ENCODE results near the gene MSI1. TPM values are rescaled to one million over a fixed set of nuclear protein-coding genes. Genes with fewer than 3 reads are reported as not detected.

Gene MSI1
- polyA plus RNA-seq, 4 donors = 0.54 to 10.8 (median 3.5) TPM

GRCh38 chr12:120370343-120371243 is 1.6 kb upstream of the MSI1 start:
- peaks cover 0 to 34% (median 2%) of the 10 kb centered on the region in 3 donors for H3K4me1 ChIP-seq (ENCODE audit: control insufficient read depth in 3 of 3, insufficient read depth in 2 of 3, low read depth in 1 of 3, low read length in 2 of 3)
- H3K27me3 ChIP-seq (ENCODE audit: control insufficient read depth in 3 of 3, insufficient read depth in 3 of 3, low read length in 3 of 3) = peaks cover 0 to 28% (median 14%) of the 10 kb centered on the region in 3 donors

GRCh38 chr12:120369603-120370342 is 809 bp upstream of the MSI1 start:
- Histone ChIP-seq H3K4me1 (ENCODE audit: control insufficient read depth in 3 of 3, insufficient read depth in 2 of 3, low read depth in 1 of 3, low read length in 2 of 3) (peaks cover 0 to 41% (median 2%) of the 10 kb centered on the region in 3 donors), H3K4me3 (ENCODE audit: low read depth in 1 of 3, low read length in 3 of 3) (peak overlapping the region in 2 of 3 donors; percentile 53 to 60), H3K9me3 (ENCODE audit: control insufficient read depth in 2 of 2, insufficient read depth in 1 of 2, low read depth in 1 of 2, low read length in 1 of 2) (no peaks in the 10 kb centered on the region), H3K36me3 (ENCODE audit: control insufficient read depth in 3 of 3, insufficient read depth in 2 of 3, low read depth in 1 of 3, low read length in 3 of 3) (peaks cover 0 to 13% (median 0%) of the 10 kb centered on the region in 3 donors), H3K27me3 (ENCODE audit: control insufficient read depth in 3 of 3, insufficient read depth in 3 of 3, low read length in 3 of 3) (peaks cover 0 to 28% (median 14%) of the 10 kb centered on the region in 3 donors), H3K27ac (ENCODE audit: low read depth in 1 of 3, low read length in 2 of 3) (no peak overlapping the region)
- 2 to 8% (median 4%) methylated on average over 22 to 26 of the region's 26 CpGs for WGBS, 3 donors
- FAIRE-seq (no peak), DNase-seq (no peak)

More at GRCh38 chr12:120370343-120371243, 1.6 kb upstream of the MSI1 start:
- Histone ChIP-seq H3K27ac (ENCODE audit: low read depth in 1 of 3, low read length in 2 of 3) (no peak overlapping the region), H3K36me3 (ENCODE audit: control insufficient read depth in 3 of 3, insufficient read depth in 2 of 3, low read depth in 1 of 3, low read length in 3 of 3) (peaks cover 0 to 12% (median 0%) of the 10 kb centered on the region in 3 donors), H3K4me3 (ENCODE audit: low read depth in 1 of 3, low read length in 3 of 3) (no peak overlapping the region), H3K9me3 (ENCODE audit: control insufficient read depth in 2 of 2, insufficient read depth in 1 of 2, low read depth in 1 of 2, low read length in 1 of 2) (no peaks in the 10 kb centered on the region)
- FAIRE-seq (no peak), DNase-seq (no peak)
- WGBS, 3 donors = 43 to 60% (median 59%) methylated on average over 7 of the region's 7 CpGs

- peaks cover 0 to 52% (median 5%) of the 10 kb centered on the region in 3 donors for H3K4me1 ChIP-seq (ENCODE audit: control insufficient read depth in 3 of 3, insufficient read depth in 2 of 3, low read depth in 1 of 3, low read length in 2 of 3)
- peak overlapping the region in 2 of 3 donors; percentile 15 to 71 for H3K27ac ChIP-seq (ENCODE audit: low read depth in 1 of 3, low read length in 2 of 3)
- H3K9me3 ChIP-seq (ENCODE audit: control insufficient read depth in 2 of 2, insufficient read depth in 1 of 2, low read depth in 1 of 2, low read length in 1 of 2) = no peaks in the 10 kb centered on the region
- H3K36me3 ChIP-seq (ENCODE audit: control insufficient read depth in 3 of 3, insufficient read depth in 2 of 3, low read depth in 1 of 3, low read length in 3 of 3) = peaks cover 0 to 28% (median 0%) of the 10 kb centered on the region in 3 donors
- peak in 1 of 2 donors; percentile 51 for DNase-seq
- peak overlapping the region; percentile 45 to 60 (median 46) for H3K4me3 ChIP-seq (ENCODE audit: low read depth in 1 of 3, low read length in 3 of 3)
- 1 to 2% (median 2%) methylated on average over 37 to 85 of the region's 86 CpGs for WGBS, 3 donors
- no peak for FAIRE-seq
- peaks cover 0 to 28% (median 10%) of the 10 kb centered on the region in 3 donors for H3K27me3 ChIP-seq (ENCODE audit: control insufficient read depth in 3 of 3, insufficient read depth in 3 of 3, low read length in 3 of 3)
Observed at GRCh38 chr12:120367924-120368788, 808 bp downstream of the MSI1 start.

GRCh38 chr12:120367233-120367923 is 1.6 kb downstream of the MSI1 start:
- H3K27me3 ChIP-seq (ENCODE audit: control insufficient read depth in 3 of 3, insufficient read depth in 3 of 3, low read length in 3 of 3) = peaks cover 0 to 28% (median 13%) of the 10 kb centered on the region in 3 donors
- WGBS, 3 donors = 12 to 25% (median 18%) methylated on average over 10 of the region's 10 CpGs
- peaks cover 0 to 35% (median 0%) of the 10 kb centered on the region in 3 donors for H3K36me3 ChIP-seq (ENCODE audit: control insufficient read depth in 3 of 3, insufficient read depth in 2 of 3, low read depth in 1 of 3, low read length in 3 of 3)
- DNase-seq (peak; percentile 41 to 63), FAIRE-seq (no peak)
- H3K4me1 ChIP-seq (ENCODE audit: control insufficient read depth in 3 of 3, insufficient read depth in 2 of 3, low read depth in 1 of 3, low read length in 2 of 3) = peaks cover 0 to 60% (median 6%) of the 10 kb centered on the region in 3 donors
- peak overlapping the region in 2 of 3 donors; percentile 45 to 60 for H3K4me3 ChIP-seq (ENCODE audit: low read depth in 1 of 3, low read length in 3 of 3)
- H3K27ac ChIP-seq (ENCODE audit: low read depth in 1 of 3, low read length in 2 of 3) = peak overlapping the region in 2 of 3 donors; percentile 71 to 75
- no peaks in the 10 kb centered on the region for H3K9me3 ChIP-seq (ENCODE audit: control insufficient read depth in 2 of 2, insufficient read depth in 1 of 2, low read depth in 1 of 2, low read length in 1 of 2)

GRCh38 chr12:120366845-120367232 is 2.1 kb downstream of the MSI1 start:
- Histone ChIP-seq H3K36me3 (ENCODE audit: control insufficient read depth in 3 of 3, insufficient read depth in 2 of 3, low read depth in 1 of 3, low read length in 3 of 3) (peaks cover 0 to 38% (median 0%) of the 10 kb centered on the region in 3 donors), H3K4me3 (ENCODE audit: low read depth in 1 of 3, low read length in 3 of 3) (no peak overlapping the region), H3K27me3 (ENCODE audit: control insufficient read depth in 3 of 3, insufficient read depth in 3 of 3, low read length in 3 of 3) (peaks cover 0 to 28% (median 13%) of the 10 kb centered on the region in 3 donors), H3K4me1 (ENCODE audit: control insufficient read depth in 3 of 3, insufficient read depth in 2 of 3, low read depth in 1 of 3, low read length in 2 of 3) (peaks cover 3 to 66% (median 6%) of the 10 kb centered on the region in 3 donors), H3K9me3 (ENCODE audit: control insufficient read depth in 2 of 2, insufficient read depth in 1 of 2, low read depth in 1 of 2, low read length in 1 of 2) (no peaks in the 10 kb centered on the region), H3K27ac (ENCODE audit: low read depth in 1 of 3, low read length in 2 of 3) (peak overlapping the region; percentile 11 to 75 (median 71))
- FAIRE-seq (no peak), DNase-seq (no peak)
- WGBS, 3 donors = 14 to 59% (median 29%) methylated on average over 7 of the region's 7 CpGs

GRCh38 chr12:120366341-120366705 is 2.6 kb downstream of the MSI1 start:
- Histone ChIP-seq H3K36me3 (ENCODE audit: control insufficient read depth in 3 of 3, insufficient read depth in 2 of 3, low read depth in 1 of 3, low read length in 3 of 3) (peaks cover 0 to 38% (median 0%) of the 10 kb centered on the region in 3 donors), H3K4me1 (ENCODE audit: control insufficient read depth in 3 of 3, insufficient read depth in 2 of 3, low read depth in 1 of 3, low read length in 2 of 3) (peaks cover 3 to 69% (median 6%) of the 10 kb centered on the region in 3 donors), H3K27ac (ENCODE audit: low read depth in 1 of 3, low read length in 2 of 3) (peak overlapping the region in 2 of 3 donors; percentile 71 to 75), H3K9me3 (ENCODE audit: control insufficient read depth in 2 of 2, insufficient read depth in 1 of 2, low read depth in 1 of 2, low read length in 1 of 2) (no peaks in the 10 kb centered on the region), H3K27me3 (ENCODE audit: control insufficient read depth in 3 of 3, insufficient read depth in 3 of 3, low read length in 3 of 3) (peaks cover 0 to 26% (median 13%) of the 10 kb centered on the region in 3 donors), H3K4me3 (ENCODE audit: low read depth in 1 of 3, low read length in 3 of 3) (no peak overlapping the region)
- DNase-seq (no peak), FAIRE-seq (no peak)
- 14 to 57% (median 28%) methylated on average over 7 of the region's 7 CpGs for WGBS, 3 donors

- DNase-seq (peak; percentile 82 to 99), FAIRE-seq (peak; percentile 36)
- WGBS, 3 donors = 19 to 56% (median 24%) methylated on average over 13 of the region's 13 CpGs
- no peaks in the 10 kb centered on the region for H3K9me3 ChIP-seq (ENCODE audit: control insufficient read depth in 2 of 2, insufficient read depth in 1 of 2, low read depth in 1 of 2, low read length in 1 of 2)
- peaks cover 0 to 43% (median 0%) of the 10 kb centered on the region in 3 donors for H3K36me3 ChIP-seq (ENCODE audit: control insufficient read depth in 3 of 3, insufficient read depth in 2 of 3, low read depth in 1 of 3, low read length in 3 of 3)
- H3K4me1 ChIP-seq (ENCODE audit: control insufficient read depth in 3 of 3, insufficient read depth in 2 of 3, low read depth in 1 of 3, low read length in 2 of 3) = peaks cover 3 to 74% (median 6%) of the 10 kb centered on the region in 3 donors
- H3K4me3 ChIP-seq (ENCODE audit: low read depth in 1 of 3, low read length in 3 of 3) = no peak overlapping the region
- H3K27ac ChIP-seq (ENCODE audit: low read depth in 1 of 3, low read length in 2 of 3) = peak overlapping the region in 2 of 3 donors; percentile 71 to 75
- peaks cover 0 to 21% (median 10%) of the 10 kb centered on the region in 3 donors for H3K27me3 ChIP-seq (ENCODE audit: control insufficient read depth in 3 of 3, insufficient read depth in 3 of 3, low read length in 3 of 3)
Observed at GRCh38 chr12:120365675-120366340, 3.2 kb downstream of the MSI1 start.

All from small intestine (tissue), 7 donors.